Neural cell (in vitro differentiated cells): ENCODE measurements around the gene SART3. TPM values are rescaled to one million over a fixed set of nuclear protein-coding genes. Genes with fewer than 3 reads are reported as not detected.

ENCODE experiments used
- H2AFZ ChIP-seq: fragments of 200-600, 300-800 bp; sonication (generic), shearing (Covaris generic); 2 replicates; pipeline ENCODE4 v1.6.0; 2014; ENCODE audit warnings: low read depth, mild to moderate bottlenecking, antibody characterized with exemption, low read length, moderate library complexity
- H3F3A ChIP-seq: fragments of 200-600 bp; shearing (Covaris generic); 2 replicates; pipeline ENCODE4 v1.6.1; 2016; ENCODE audit warnings: mild to moderate bottlenecking, moderate library complexity, mixed read lengths, antibody characterized with exemption, low read length; ENCODE audit not compliant: insufficient read depth, poor library complexity, severe bottlenecking
- H3K27ac ChIP-seq: fragments of 200-600, 300-800 bp; sonication (generic), shearing (Covaris generic); 2 replicates; pipeline ENCODE4 v1.5.1; 2014; ENCODE audit warnings: mild to moderate bottlenecking, low read length, moderate library complexity
- H3K27me3 ChIP-seq: fragments of 300-800, 200-600 bp; sonication (generic), shearing (Covaris generic); 2 replicates; pipeline ENCODE4 v1.6.0; 2014; ENCODE audit warnings: mild to moderate bottlenecking, low read depth, low read length, moderate library complexity; ENCODE audit not compliant: insufficient read depth
- H3K36me3 ChIP-seq: fragments of 300-800, 200-600 bp; sonication (generic), shearing (Covaris generic); 2 replicates; pipeline ENCODE4 v1.5.1; 2014; ENCODE audit warnings: mild to moderate bottlenecking, antibody characterized with exemption, low read length, moderate library complexity; ENCODE audit not compliant: insufficient read depth
- H3K4me2 ChIP-seq: fragments of 300-800, 200-600 bp; sonication (generic), shearing (Covaris generic); 2 replicates; pipeline ENCODE4 v1.6.0; 2014; ENCODE audit warnings: mild to moderate bottlenecking, low read length
- H3K4me3 ChIP-seq: fragments of 300-800, 200-600 bp; sonication (generic), shearing (Covaris generic); 2 replicates; pipeline ENCODE4 v1.5.1; 2014; ENCODE audit warnings: mild to moderate bottlenecking, low read length, moderate library complexity
- H3K79me2 ChIP-seq: fragments of 200-600 bp; shearing (Covaris generic); replicated peaks from 2 replicates; pipeline ENCODE4 v1.6.0; 2014; ENCODE audit warnings: mild to moderate bottlenecking, low read length, moderate library complexity; ENCODE audit not compliant: insufficient read depth
- H3K9ac ChIP-seq: fragments of 300-800, 200-600 bp; sonication (generic), shearing (Covaris generic); 2 replicates; pipeline ENCODE4 v1.6.1; 2016; ENCODE audit warnings: mild to moderate bottlenecking, low read length, mixed read lengths
- H3K9me2 ChIP-seq: fragments of 200-600 bp; shearing (Covaris generic); 2 replicates; pipeline ENCODE4 v1.6.1; 2016; ENCODE audit warnings: mild to moderate bottlenecking, low read length, mixed read lengths; ENCODE audit not compliant: insufficient read depth
- H3K9me3 ChIP-seq: fragments of 200-600, 300-800 bp; sonication (generic), shearing (Covaris generic); 2 replicates; pipeline ENCODE4 v1.6.1; 2016; ENCODE audit warnings: mild to moderate bottlenecking, mixed run types, low read length, moderate library complexity, mixed read lengths
- H4K20me1 ChIP-seq: fragments of 200-600 bp; shearing (Covaris generic); 2 replicates; pipeline ENCODE4 v1.6.1; 2016; ENCODE audit warnings: mild to moderate bottlenecking, mixed run types; ENCODE audit not compliant: insufficient read depth
- CTCF ChIP-seq: fragments of 450-650 bp; IDR thresholded peaks from 2 replicates; pipeline ENCODE4 v1.5.1; 2014; ENCODE audit warnings: antibody characterized with exemption, mild to moderate bottlenecking, moderate library complexity; ENCODE audit not compliant: poor library complexity, severe bottlenecking
- EP300 ChIP-seq: fragments of 450-650 bp; conservative IDR thresholded peaks from 2 replicates; pipeline ENCODE4 v1.6.1; 2014; ENCODE audit warnings: antibody characterized with exemption, mild to moderate bottlenecking, moderate library complexity; ENCODE audit not compliant: poor library complexity, severe bottlenecking
- EZH2 ChIP-seq: fragments of 200-600, 300-800 bp; shearing (Covaris generic), sonication (generic); IDR thresholded peaks from 2 replicates; pipeline ENCODE4 v1.6.1; 2014; ENCODE audit warnings: antibody characterized with exemption, low read length, borderline replicate concordance, mild to moderate bottlenecking; ENCODE audit not compliant: insufficient read depth, poor library complexity, severe bottlenecking
- MXI1 ChIP-seq: fragments of 450-650 bp; conservative IDR thresholded peaks from 2 replicates; pipeline ENCODE4 v1.6.1; 2014; ENCODE audit warnings: antibody characterized with exemption, mild to moderate bottlenecking; ENCODE audit not compliant: poor library complexity, severe bottlenecking
- POLR2AphosphoS5 ChIP-seq: IDR thresholded peaks from 2 replicates; pipeline ENCODE4 v1.6.1; 2012
- RAD21 ChIP-seq: fragments of 450-650 bp; conservative IDR thresholded peaks from 2 replicates; pipeline ENCODE4 v1.6.1; 2014; ENCODE audit warnings: antibody characterized with exemption, mild to moderate bottlenecking, moderate library complexity
- REST ChIP-seq: IDR thresholded peaks from 2 replicates; pipeline ENCODE4 v1.6.1; 2012; ENCODE audit warnings: borderline replicate concordance
- SMC3 ChIP-seq: fragments of 450-650 bp; conservative IDR thresholded peaks from 2 replicates; pipeline ENCODE4 v1.6.1; 2014; ENCODE audit warnings: antibody characterized with exemption, mild to moderate bottlenecking, moderate library complexity; ENCODE audit not compliant: poor library complexity
- TAF1 ChIP-seq: IDR thresholded peaks from 2 replicates; pipeline ENCODE4 v1.6.1; 2012; ENCODE audit warnings: low read depth
- polyA plus RNA-seq: library from polyadenylated mRNA; depleted of rRNA; stranded (reverse); fragments of >200 nt; gene quantifications from 2 replicates; pipeline ENCODE4 v1.2.3, GENCODE V29; 2014

Gene SART3
- polyA plus RNA-seq, 1 donor from 2014 or later = 71.0 TPM

- Histone ChIP-seq H3K27me3 (no peaks in the 10 kb centered on the region), H3K4me2 (no peak overlapping the region), H3K9me3 (no peaks in the 10 kb centered on the region), H3K79me2 (no peaks in the 10 kb centered on the region), H2AFZ (no peak overlapping the region), H3K4me3 (no peak overlapping the region), H3K9ac (no peak overlapping the region), H3K36me3 (peaks cover under 1% of the 10 kb centered on the region), H4K20me1 (no peaks in the 10 kb centered on the region), H3F3A (no peaks in the 10 kb centered on the region), H3K27ac (no peak overlapping the region), H3K9me2 (no peaks in the 10 kb centered on the region)
- no peak for TF ChIP-seq EZH2
- TF ChIP-seq MXI1 = no peak
- no peak for TF ChIP-seq POLR2AphosphoS5
Measured at GRCh38 chr12:108573317-108573716, 12.3 kb upstream of the SART3 start.

- TF ChIP-seq RAD21 = no peak
- no peak for TF ChIP-seq POLR2AphosphoS5
- no peak for TF ChIP-seq EZH2
- no peak overlapping the region for H3K4me2 ChIP-seq
- no peaks in the 10 kb centered on the region for H3F3A ChIP-seq
- no peak overlapping the region for H3K9ac ChIP-seq
- no peaks in the 10 kb centered on the region for H3K9me3 ChIP-seq
- H3K79me2 ChIP-seq = no peaks in the 10 kb centered on the region
- H3K27ac ChIP-seq = no peak overlapping the region
- no peak overlapping the region for H3K4me3 ChIP-seq
- H3K9me2 ChIP-seq = no peaks in the 10 kb centered on the region
- peaks cover 3% of the 10 kb centered on the region for H3K36me3 ChIP-seq
- no peak overlapping the region for H2AFZ ChIP-seq
- H3K27me3 ChIP-seq = no peaks in the 10 kb centered on the region
- H4K20me1 ChIP-seq = no peaks in the 10 kb centered on the region
Measured at GRCh38 chr12:108572166-108572790, 11.3 kb upstream of the SART3 start.

GRCh38 chr12:108571609-108572165 is 10.7 kb upstream of the SART3 start:
- TF ChIP-seq RAD21 = no peak
- no peak for TF ChIP-seq SMC3
- no peak for TF ChIP-seq EZH2
- TF ChIP-seq MXI1 = no peak
- no peak for TF ChIP-seq REST
- TF ChIP-seq EP300 = no peak
- TF ChIP-seq CTCF = no peak
- no peak for TF ChIP-seq TAF1
- no peak for TF ChIP-seq POLR2AphosphoS5
- H3K27me3 ChIP-seq = no peaks in the 10 kb centered on the region
- H2AFZ ChIP-seq = no peak overlapping the region
- H3K4me2 ChIP-seq = no peak overlapping the region
- no peak overlapping the region for H3K27ac ChIP-seq
- no peaks in the 10 kb centered on the region for H3K9me2 ChIP-seq
- no peaks in the 10 kb centered on the region for H3K9me3 ChIP-seq
- H4K20me1 ChIP-seq = no peaks in the 10 kb centered on the region
- no peaks in the 10 kb centered on the region for H3K79me2 ChIP-seq
- H3K4me3 ChIP-seq = no peak overlapping the region
- H3K9ac ChIP-seq = no peak overlapping the region
- H3K36me3 ChIP-seq = peaks cover 3% of the 10 kb centered on the region
- H3F3A ChIP-seq = no peaks in the 10 kb centered on the region
